ENCODE data around the gene EZH1.

The EZH1 gene

GRCh38 chr17:42686520-42687128, 58.2 kb downstream of the EZH1 start:
- no peaks in the 10 kb centered on the region for H3K9me3 ChIP-seq (ENCODE audit: insufficient read depth, low read depth, low read length)
- no peaks in the 10 kb centered on the region for H3K36me3 ChIP-seq (ENCODE audit: insufficient read depth, low read depth, low read length)
- H3K27me3 ChIP-seq (ENCODE audit: insufficient read depth, low read length) = peaks cover 42% of the 10 kb centered on the region
- H3K27ac ChIP-seq (ENCODE audit: low read length) = no peak overlapping the region
- H3K4me3 ChIP-seq (ENCODE audit: low read length) = no peak overlapping the region
- H3K4me1 ChIP-seq (ENCODE audit: insufficient read depth, low read length) = peaks cover 8% of the 10 kb centered on the region; the same call in 1 of the 2 replicates
- H3K9ac ChIP-seq (ENCODE audit: low read depth, low read length) = no peak overlapping the region

- H3K27me3 ChIP-seq (ENCODE audit: insufficient read depth, low read length) = peaks cover 45% of the 10 kb centered on the region
- H3K4me3 ChIP-seq (ENCODE audit: low read length) = no peak overlapping the region
Observed at GRCh38 chr17:42685831-42686230, 59.0 kb downstream of the EZH1 start.

GRCh38 chr17:42684929-42685556, 59.8 kb downstream of the EZH1 start:
- no peaks in the 10 kb centered on the region for H3K36me3 ChIP-seq (ENCODE audit: insufficient read depth, low read depth, low read length)
- peaks cover 53% of the 10 kb centered on the region for H3K27me3 ChIP-seq (ENCODE audit: insufficient read depth, low read length)
- no peak overlapping the region for H3K27ac ChIP-seq (ENCODE audit: low read length)
- H3K4me3 ChIP-seq (ENCODE audit: low read length) = no peak overlapping the region
- H3K9ac ChIP-seq (ENCODE audit: low read depth, low read length) = no peak overlapping the region
- H3K9me3 ChIP-seq (ENCODE audit: insufficient read depth, low read depth, low read length) = no peaks in the 10 kb centered on the region
- H3K4me1 ChIP-seq (ENCODE audit: insufficient read depth, low read length) = peaks cover 12% of the 10 kb centered on the region; the same call in 1 of the 2 replicates

More at GRCh38 chr17:42685831-42686230, 59.0 kb downstream of the EZH1 start:
- Histone ChIP-seq H3K9me3 (ENCODE audit: insufficient read depth, low read depth, low read length) (no peaks in the 10 kb centered on the region), H3K36me3 (ENCODE audit: insufficient read depth, low read depth, low read length) (no peaks in the 10 kb centered on the region), H3K9ac (ENCODE audit: low read depth, low read length) (no peak overlapping the region), H3K4me1 (ENCODE audit: insufficient read depth, low read length) (peaks cover 12% of the 10 kb centered on the region; the same call in 1 of the 2 replicates), H3K27ac (ENCODE audit: low read length) (no peak overlapping the region)

GRCh38 chr17:42683407-42684034, 61.3 kb downstream of the EZH1 start:
- Histone ChIP-seq H3K27me3 (ENCODE audit: insufficient read depth, low read length) (peaks cover 62% of the 10 kb centered on the region), H3K27ac (ENCODE audit: low read length) (no peak overlapping the region), H3K4me3 (ENCODE audit: low read length) (peak overlapping the region; percentile 81), H3K9ac (ENCODE audit: low read depth, low read length) (no peak overlapping the region), H3K9me3 (ENCODE audit: insufficient read depth, low read depth, low read length) (no peaks in the 10 kb centered on the region), H3K4me1 (ENCODE audit: insufficient read depth, low read length) (peaks cover 14% of the 10 kb centered on the region; the same call in 1 of the 2 replicates), H3K36me3 (ENCODE audit: insufficient read depth, low read depth, low read length) (no peaks in the 10 kb centered on the region)

- no peak overlapping the region for H3K27ac ChIP-seq (ENCODE audit: low read length)
- no peaks in the 10 kb centered on the region for H3K9me3 ChIP-seq (ENCODE audit: insufficient read depth, low read depth, low read length)
- H3K4me1 ChIP-seq (ENCODE audit: insufficient read depth, low read length) = peaks cover 16% of the 10 kb centered on the region; the same call in 1 of the 2 replicates
- peaks cover 62% of the 10 kb centered on the region for H3K27me3 ChIP-seq (ENCODE audit: insufficient read depth, low read length)
- peak overlapping the region; percentile 81 for H3K4me3 ChIP-seq (ENCODE audit: low read length)
- H3K9ac ChIP-seq (ENCODE audit: low read depth, low read length) = peak overlapping the region; percentile 68; the same call in 1 of the 2 replicates
- no peaks in the 10 kb centered on the region for H3K36me3 ChIP-seq (ENCODE audit: insufficient read depth, low read depth, low read length)
Observed at GRCh38 chr17:42682722-42683403, 62.0 kb downstream of the EZH1 start.

GRCh38 chr17:42681976-42682721, 62.7 kb downstream of the EZH1 start, which contains the start of gene CNTNAP1:
TSS of gene CNTNAP1 (plus strand) at chr17:42682531. CDS start at chr17:42682830, 299 bp downstream.
- Histone ChIP-seq H3K27ac (ENCODE audit: low read length) (no peak within 1 kb of the TSS), H3K9me3 (ENCODE audit: insufficient read depth, low read depth, low read length) (no peaks in the 10 kb centered on the region)

GRCh38 chr17:42680331-42680808, 64.5 kb downstream of the EZH1 start:
- H3K9me3 ChIP-seq (ENCODE audit: insufficient read depth, low read depth, low read length) = no peaks in the 10 kb centered on the region
- H3K27me3 ChIP-seq (ENCODE audit: insufficient read depth, low read length) = peaks cover 67% of the 10 kb centered on the region
- no peak overlapping the region for H3K9ac ChIP-seq (ENCODE audit: low read depth, low read length)
- H3K36me3 ChIP-seq (ENCODE audit: insufficient read depth, low read depth, low read length) = no peaks in the 10 kb centered on the region
- peaks cover 22% of the 10 kb centered on the region for H3K4me1 ChIP-seq (ENCODE audit: insufficient read depth, low read length)
- H3K4me3 ChIP-seq (ENCODE audit: low read length) = peak overlapping the region; percentile 62; the same call in 1 of the 2 replicates
- H3K27ac ChIP-seq (ENCODE audit: low read length) = no peak overlapping the region

More at GRCh38 chr17:42681976-42682721, 62.7 kb downstream of the EZH1 start, which contains the start of gene CNTNAP1:
- H3K36me3 ChIP-seq (ENCODE audit: insufficient read depth, low read depth, low read length) = no peaks in the 10 kb centered on the region
- H3K4me1 ChIP-seq (ENCODE audit: insufficient read depth, low read length) = peaks cover 22% of the 10 kb centered on the region
- H3K4me3 ChIP-seq (ENCODE audit: low read length) = peak within 1 kb of the TSS; percentile 81
- H3K27me3 ChIP-seq (ENCODE audit: insufficient read depth, low read length) = peaks cover 62% of the 10 kb centered on the region
- peak within 1 kb of the TSS; percentile 68; the same call in 1 of the 2 replicates for H3K9ac ChIP-seq (ENCODE audit: low read depth, low read length)

- H3K4me3 ChIP-seq (ENCODE audit: low read length) = peak overlapping the region; percentile 62
- H3K9me3 ChIP-seq (ENCODE audit: insufficient read depth, low read depth, low read length) = no peaks in the 10 kb centered on the region
- H3K9ac ChIP-seq (ENCODE audit: low read depth, low read length) = peak overlapping the region; percentile 74; the same call in 1 of the 2 replicates
- peaks cover 68% of the 10 kb centered on the region for H3K27me3 ChIP-seq (ENCODE audit: insufficient read depth, low read length)
- no peak overlapping the region for H3K27ac ChIP-seq (ENCODE audit: low read length)
- H3K36me3 ChIP-seq (ENCODE audit: insufficient read depth, low read depth, low read length) = no peaks in the 10 kb centered on the region
- H3K4me1 ChIP-seq (ENCODE audit: insufficient read depth, low read length) = peaks cover 23% of the 10 kb centered on the region
Observed at GRCh38 chr17:42679492-42680330, 65.1 kb downstream of the EZH1 start.

GRCh38 chr17:42678951-42679491, 65.8 kb downstream of the EZH1 start:
- no peaks in the 10 kb centered on the region for H3K36me3 ChIP-seq (ENCODE audit: insufficient read depth, low read depth, low read length)
- H3K4me1 ChIP-seq (ENCODE audit: insufficient read depth, low read length) = peaks cover 30% of the 10 kb centered on the region
- peaks cover 68% of the 10 kb centered on the region for H3K27me3 ChIP-seq (ENCODE audit: insufficient read depth, low read length)
- H3K9me3 ChIP-seq (ENCODE audit: insufficient read depth, low read depth, low read length) = no peaks in the 10 kb centered on the region
- H3K9ac ChIP-seq (ENCODE audit: low read depth, low read length) = peak overlapping the region; percentile 81; the same call in 1 of the 2 replicates
- H3K4me3 ChIP-seq (ENCODE audit: low read length) = peak overlapping the region; percentile 73
- H3K27ac ChIP-seq (ENCODE audit: low read length) = peak overlapping the region; percentile 78

Measured in iPS-20b (cell line).